ENCODE data around the gene RBMS3. TPM values are rescaled to one million over a fixed set of nuclear protein-coding genes. Genes with fewer than 3 reads are reported as not detected.
A peak's percentile ranks its signal among the peaks of the same experiment; 100 is the strongest.
"Not testable (repeated sequence)": the region's sequence is repeated elsewhere in the genome, so short reads cannot be mapped to it uniquely, and the experiment has no call there.

Gene RBMS3
- total RNA-seq, 1 donor from 2014 or later = 24.6 TPM

DNA sequence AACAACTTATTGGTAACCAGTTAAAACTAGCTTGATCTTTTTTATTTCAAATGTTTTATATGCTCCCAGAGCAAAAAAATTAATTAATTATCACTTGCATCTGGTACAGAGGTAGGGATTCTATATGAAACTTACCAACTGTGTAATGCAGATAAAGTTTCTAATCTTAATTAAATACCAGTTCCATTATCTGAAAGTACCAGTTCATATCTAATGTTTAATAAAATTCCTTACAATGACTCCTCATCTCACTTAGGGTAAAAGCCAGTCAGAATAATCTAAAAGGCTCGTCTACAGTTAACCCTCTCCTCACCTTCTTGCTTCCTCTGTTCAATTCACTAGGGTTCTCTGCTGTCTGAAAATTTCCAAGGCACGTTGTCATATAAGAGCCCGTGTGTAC is 384.8 kb downstream of the RBMS3 start:
- no peak for DNase-seq (ENCODE audit: low read depth in 2 of 2)

DNA sequence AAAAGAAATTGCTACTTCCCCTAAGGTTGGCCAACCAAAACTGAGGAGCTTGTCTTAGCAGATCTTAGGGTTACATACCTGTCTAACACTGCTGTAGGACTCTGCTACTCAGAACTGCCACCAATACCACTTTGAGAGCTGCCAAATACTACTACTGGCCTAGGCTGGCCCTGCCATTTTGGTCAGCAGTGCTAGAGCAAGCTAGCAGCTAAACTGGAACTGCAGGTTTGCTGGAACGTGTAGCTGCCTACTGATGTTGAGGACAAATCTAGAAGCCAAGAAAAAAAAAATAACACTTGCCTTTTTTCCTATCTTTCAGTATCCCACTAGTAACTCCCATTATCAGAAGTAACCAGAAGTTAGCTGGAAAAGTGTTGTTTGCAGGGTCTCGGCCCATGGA is 387.4 kb downstream of the RBMS3 start:
- DNase-seq (ENCODE audit: low read depth in 2 of 2) = no peak

DNA sequence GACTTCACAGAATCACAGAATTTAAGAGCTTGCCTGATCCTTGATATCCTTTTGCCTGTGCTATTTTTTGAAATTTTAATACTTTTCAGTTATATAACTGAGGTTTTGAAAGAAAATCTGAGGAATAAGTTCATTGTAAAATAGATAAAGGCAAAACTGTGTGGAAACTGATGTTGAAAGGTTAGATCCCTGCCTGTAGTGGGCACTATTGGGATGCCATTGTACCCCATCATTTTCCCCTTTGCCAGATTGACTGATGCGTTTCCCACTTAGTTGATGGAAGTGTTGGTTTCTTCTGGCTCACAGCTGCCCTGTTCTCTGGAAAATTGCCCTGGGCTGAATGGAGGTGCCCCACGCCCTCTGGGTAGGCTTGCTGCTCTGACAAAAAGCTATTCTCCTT is 387.9 kb downstream of the RBMS3 start:
- DNase-seq (ENCODE audit: low read depth in 2 of 2) = no peak

DNA sequence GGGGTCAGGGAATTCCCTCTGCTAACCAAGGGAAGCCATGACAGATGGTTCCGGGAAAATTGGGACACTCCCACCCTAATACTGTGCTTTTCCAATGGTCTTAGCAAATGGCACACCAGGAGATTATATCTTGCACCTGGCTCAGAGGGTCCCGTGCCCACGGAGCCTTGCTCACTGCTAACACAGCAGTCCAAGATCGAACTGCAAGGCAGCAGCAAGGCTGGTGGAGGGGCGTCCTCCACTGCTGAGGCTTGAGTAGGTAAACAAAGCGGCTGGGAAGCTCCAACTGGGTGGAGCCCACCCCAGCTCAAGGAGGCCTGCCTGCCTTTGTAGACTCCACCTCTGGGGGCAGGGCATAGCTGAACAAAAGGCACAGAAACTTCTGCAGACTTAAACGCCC is 389.6 kb downstream of the RBMS3 start:
- DNase-seq (ENCODE audit: low read depth in 2 of 2) = not testable (repeated sequence)

DNA sequence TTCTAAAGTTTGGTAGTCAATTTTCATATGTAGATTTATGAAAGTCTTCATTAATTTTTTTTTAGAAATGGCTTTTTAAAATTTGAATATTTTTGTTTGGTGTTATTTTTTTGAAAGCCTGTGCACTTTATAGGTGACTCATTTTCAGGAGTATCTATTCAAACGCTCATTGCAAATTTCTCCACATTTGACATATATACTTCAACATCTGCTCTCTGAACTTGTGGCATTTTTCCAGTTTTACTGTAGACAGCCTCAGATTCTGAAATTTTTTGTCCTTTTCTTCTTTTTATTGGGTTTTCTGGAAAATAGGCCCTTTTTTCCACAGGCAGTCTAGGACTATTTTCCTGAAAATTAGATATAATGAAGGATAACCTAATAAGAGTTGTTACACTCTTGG is 396.6 kb downstream of the RBMS3 start:
- DNase-seq (ENCODE audit: low read depth in 2 of 2) = no peak

DNA sequence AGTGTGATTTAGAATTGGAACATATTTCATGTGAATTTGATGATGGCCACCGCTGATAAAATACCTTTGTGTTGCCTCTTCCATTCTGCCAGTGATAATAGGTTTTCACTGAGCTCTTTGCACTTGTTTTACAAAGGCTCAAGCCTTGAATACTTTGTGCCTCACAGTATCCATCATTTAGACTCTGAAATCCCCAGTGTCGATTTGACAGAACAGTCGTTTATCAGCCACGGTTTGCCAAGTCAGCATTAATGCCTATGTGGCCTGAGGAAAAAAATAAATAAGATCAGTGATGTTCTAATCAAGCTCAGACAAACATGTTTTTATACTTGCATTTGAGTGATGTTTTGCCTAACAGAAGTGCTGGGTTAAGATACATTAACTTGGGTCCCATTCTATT is 399.1 kb downstream of the RBMS3 start:
- DNase-seq (ENCODE audit: low read depth in 2 of 2) = no peak

DNA sequence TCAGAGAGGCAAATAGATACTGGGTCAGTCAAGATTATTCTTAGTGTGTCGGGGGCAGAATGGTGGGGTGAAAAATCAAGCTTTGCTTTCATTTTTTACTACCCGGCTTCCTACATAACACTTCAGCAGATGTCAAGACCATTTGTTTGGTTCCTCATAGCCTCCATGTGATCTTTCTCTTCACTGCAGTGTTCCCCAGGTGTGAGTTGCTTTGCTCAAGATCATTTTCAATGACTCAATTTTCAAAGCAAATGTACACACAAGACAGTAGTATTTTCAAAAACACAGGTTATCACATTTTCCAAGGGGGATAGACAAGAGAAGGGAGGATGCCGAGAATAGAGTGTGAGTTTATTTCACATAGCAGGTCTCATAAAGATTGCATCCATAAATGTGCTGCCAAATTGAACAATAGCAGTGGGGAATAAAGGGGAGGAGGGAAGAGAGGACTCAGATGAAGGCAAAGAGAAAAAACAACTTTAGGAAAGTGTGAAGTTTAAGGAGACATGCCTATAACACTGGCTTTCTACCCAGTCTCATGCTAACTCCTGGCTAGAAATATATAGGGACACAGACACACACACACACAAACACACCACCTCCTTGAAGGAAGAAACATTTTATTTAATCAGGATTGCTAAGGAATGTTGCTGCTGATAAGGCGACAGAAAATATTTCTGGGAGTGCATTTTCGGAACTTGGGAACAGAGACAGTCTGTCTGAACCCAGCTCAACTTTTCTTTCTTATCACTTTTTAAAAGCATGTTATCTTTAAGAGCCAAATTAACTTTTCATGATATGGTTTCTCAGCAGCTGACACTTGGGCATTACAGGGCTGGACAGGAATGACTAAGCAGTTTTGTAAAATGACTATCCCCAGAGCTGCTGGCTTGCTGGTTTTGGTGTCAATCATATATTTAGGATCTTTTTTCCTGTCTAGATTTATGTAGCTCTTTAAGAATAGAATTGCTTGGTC is 402.4 kb downstream of the RBMS3 start:
- DNase-seq (ENCODE audit: low read depth in 2 of 2) = peak; percentile 21 to 82

DNA sequence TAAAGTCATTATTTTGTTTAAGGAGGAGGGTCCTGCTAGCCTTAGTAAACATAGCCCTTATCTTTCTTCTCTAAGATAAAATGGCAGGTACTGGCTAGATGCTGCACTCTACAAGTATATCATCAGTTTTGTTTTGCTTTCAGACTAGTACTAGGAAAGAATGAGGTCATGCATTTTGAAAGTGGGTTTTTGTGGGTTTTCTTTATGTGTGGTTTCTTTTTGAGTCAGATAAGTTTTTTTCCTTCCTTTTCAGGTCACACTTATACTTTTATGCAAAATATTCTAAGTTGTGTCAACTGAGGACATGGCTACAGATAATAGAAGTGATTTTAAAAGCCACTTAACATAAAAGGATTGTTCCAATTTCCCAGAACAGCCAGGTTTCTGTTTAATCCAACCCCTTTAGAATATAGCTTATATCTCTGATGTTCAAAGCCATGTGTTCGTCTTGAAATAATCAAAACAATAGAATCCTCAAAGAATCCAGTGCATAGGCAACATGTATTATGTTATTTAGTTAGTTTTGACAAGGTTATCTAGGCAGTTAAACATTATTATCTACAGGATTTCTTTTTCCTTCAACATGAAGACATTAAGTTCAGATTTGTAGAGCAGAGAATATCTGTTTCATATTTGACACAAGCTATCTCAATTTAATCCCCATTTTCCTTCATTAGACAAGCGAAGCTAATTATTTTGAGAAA is 406.2 kb downstream of the RBMS3 start:
- DNase-seq (ENCODE audit: low read depth in 2 of 2) = peak in 1 of 2 donors; percentile 46

DNA sequence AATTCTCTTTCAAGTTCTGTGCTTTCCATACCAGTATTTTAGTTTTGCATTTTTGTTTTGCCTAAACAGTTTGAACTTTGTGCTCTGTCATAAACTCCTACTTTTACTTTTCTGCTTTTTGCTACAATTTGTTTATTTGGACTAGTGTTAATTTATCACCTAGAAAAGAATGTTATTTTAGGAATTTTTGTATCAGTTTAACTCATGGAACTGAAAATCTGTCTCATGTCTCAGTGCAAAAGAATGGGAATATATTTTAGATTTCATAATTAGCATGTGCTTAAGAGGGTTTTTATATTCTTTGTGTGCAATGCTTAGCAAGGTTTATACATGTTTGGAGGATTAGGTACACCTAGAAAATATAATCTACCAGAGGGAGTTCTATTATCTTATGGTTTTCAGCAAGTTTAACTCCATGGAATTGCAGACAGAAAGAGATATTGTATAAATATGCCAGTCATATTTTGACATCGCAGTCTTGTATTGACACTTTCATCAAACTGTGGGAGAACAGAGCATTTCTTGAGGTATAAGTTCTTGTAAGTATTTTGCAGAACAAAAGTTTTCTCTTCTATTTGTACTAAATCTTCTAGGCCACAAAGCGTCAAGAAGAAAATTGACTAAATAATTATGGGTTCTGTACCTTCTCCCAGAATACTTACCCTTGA is 409.9 kb downstream of the RBMS3 start:
- DNase-seq (ENCODE audit: low read depth in 2 of 2) = no peak

DNA sequence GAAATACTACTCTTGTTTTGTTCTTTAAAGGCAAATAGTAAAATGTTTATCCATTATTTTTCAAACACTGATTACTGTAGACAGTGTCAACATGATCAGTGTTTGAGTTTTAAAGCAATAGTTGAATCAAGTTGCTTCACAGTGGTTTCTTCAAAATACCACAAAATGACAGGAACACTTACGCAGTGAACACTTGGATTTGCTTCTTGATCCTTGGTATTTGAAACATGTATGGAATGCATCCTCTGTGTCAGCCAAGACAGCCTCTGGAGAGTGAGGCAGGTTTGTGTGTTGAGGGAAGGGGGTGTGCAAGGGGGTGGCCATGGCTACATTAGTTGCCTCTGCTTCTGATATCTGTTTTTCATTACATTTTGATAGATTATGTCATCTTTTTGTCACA is 413.0 kb downstream of the RBMS3 start:
- DNase-seq (ENCODE audit: low read depth in 2 of 2) = peak in 1 of 2 donors; percentile 65

DNA sequence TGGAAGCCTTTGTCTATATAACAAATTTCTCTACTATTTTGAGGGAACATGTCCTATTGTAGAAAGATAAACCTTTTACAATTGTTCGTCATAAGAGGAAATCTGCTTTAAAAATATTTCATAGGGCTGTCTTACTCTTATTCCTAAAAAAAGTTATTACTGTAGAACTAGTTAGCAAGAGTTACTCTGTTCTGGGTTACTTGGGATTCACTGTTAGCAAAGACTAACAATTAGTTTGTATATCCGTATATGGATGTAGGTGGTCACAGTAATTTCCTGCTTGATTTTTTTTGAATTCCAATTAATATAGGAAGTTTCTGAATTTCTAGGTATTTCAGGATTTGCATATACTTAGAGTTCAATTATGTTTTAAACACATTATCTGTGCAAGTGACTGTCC is 413.5 kb downstream of the RBMS3 start:
- no peak for DNase-seq (ENCODE audit: low read depth in 2 of 2)

DNA sequence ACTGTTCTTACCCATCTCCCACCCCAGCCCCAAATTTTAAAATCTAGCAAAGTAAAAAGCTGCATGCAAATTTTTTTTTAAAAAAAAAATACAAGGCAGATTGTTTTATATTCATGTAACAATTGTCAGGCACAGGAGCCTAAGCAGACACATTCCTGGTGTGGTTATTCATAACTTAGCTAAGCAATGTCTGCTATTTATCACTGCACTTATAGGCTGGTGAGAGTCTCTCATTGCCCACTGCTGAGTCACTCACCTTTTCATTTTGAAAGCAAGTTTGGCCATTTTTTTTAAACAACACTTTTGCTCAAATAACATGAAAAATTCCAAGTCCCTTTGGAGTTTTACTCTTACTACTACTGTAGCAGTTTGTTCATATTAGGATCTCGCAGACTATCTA is 413.9 kb downstream of the RBMS3 start:
- DNase-seq (ENCODE audit: low read depth in 2 of 2) = peak; percentile 84 to 93

DNA sequence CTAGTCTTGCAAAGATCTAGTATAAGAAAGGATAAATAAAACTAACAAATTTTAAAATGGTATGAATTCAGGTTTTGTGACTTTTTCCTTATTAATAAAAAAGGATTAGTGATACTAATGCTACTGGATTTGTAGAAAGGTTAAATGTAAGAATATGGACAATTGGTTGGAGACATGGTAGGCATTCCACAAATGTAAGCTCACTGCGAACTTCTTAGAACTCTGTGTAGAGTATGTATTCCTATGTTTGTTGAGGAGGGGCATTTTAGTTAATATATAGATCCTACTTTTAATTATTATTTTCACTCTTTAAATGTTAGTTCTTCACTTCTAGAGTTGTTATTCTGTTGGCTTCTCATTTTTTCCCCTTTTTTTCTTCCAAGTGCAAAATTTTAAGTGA is 414.3 kb downstream of the RBMS3 start:
- DNase-seq (ENCODE audit: low read depth in 2 of 2) = peak in 1 of 2 donors; percentile 8

DNA sequence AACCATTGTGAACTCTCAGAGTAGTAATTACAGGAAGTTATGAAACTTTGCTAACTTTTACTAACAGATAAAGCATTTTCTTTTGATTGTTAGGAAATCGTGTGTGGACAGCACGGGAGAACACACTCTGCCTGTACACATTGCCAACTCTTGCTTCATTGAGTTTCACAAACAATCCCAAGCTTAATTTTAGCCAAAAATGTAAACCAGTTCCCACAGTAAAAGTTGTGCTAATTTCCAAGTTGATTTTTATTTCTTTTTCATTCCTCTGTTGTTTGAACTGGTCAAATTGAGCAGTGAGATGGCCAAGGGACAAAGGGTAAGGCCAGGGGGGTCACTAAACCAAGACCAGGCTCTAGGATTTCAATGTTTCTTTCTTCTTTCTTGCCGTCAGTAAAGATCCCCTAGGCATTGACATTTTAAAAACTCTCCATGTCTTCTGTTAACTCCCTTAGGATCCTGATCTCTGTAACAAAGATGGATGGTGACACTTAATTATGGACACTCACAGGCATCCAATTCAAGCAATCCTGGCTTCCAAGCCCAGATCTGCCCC is 414.9 kb downstream of the RBMS3 start:
- peak; percentile 72 to 85 for DNase-seq (ENCODE audit: low read depth in 2 of 2)

DNA sequence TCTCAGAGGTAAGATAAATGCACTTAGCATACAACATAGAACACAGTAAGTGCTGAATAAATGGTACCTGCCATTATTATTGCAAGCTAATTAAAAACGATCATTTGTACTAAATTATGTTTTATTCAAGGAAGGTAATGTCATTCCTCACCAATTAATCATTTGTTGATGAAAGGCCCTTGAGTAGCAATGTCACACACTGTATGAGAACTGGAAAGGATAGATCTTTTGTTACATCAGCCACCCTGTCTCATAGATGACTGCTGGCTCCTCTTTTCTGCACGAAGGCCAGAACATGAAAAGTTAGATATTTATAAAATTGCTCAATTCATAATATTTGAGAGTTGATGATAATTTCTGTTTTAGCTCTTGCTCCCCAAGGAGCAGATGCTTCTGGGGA is 415.4 kb downstream of the RBMS3 start:
- no peak for DNase-seq (ENCODE audit: low read depth in 2 of 2)

DNA sequence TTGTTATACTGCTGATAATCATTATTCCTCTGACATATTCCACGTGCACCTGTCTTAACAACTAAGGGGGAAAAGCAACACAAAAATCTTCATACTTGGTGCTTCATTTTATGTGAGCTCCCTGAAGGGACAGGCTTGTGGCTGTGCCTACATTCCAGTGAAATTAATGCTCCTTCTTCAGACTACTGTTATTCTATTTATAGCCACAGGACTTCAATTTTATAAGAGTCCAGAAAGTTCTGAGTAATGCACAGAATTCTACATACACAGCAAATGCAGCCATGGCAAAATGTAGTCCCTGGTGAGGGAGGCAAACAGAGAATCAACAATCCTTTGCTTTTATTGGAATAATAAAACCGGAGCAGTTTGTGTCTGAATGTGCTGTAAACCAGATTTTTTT is 417.1 kb downstream of the RBMS3 start:
- DNase-seq (ENCODE audit: low read depth in 2 of 2) = no peak

DNA sequence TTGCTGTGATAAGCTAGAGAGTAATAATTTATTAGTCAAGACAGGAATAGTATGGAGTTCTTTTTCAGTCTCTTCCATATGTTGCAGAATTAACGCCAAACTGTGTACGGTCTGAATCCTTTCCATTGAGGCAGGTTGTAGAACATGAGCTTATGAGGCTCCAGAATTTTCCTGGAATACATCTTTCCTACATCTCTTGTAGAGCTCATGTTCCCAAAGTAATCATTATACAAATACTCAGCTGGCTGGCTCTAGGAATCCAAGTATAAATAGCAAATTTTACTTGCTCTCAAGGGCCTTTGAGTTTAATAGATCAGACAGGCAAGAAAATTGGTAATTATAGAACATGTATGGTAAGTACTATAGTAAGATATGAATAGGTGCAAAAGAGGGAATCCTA is 419.4 kb downstream of the RBMS3 start:
- no peak for DNase-seq (ENCODE audit: low read depth in 2 of 2)

DNA sequence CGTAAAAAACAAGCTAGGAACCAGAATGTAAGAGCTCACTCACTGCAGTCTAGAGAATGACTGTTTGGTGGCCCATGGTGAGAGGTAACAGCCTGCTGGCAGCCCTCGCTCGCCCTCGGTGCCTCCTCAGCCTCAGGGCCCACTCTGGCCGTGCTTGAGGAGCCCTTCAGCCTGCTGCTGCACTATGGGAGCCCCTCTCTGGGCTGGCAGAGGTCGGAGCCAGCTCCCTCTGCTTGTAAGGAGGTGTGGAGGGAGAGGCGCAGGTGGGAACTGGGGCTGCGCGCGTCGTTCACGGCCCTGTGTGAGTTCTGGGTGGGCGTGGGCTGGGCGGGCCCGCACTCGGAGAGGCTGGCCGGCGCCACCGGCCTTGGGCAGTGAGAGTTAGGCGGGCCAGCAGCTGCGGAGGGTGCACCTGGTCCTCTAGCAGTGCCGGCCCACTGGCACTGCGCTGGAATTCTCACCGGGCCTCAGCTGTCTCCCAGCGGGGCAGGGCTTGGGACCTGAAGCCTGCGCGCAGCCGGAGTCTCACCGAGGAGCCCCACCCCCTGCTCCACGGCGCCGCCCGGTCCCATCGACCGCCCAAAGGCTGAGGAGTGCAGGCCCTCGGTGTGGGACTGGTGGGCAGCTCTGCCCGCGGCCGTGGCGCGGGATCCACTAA is 420.6 kb downstream of the RBMS3 start:
- DNase-seq (ENCODE audit: low read depth in 2 of 2) = no peak

DNA sequence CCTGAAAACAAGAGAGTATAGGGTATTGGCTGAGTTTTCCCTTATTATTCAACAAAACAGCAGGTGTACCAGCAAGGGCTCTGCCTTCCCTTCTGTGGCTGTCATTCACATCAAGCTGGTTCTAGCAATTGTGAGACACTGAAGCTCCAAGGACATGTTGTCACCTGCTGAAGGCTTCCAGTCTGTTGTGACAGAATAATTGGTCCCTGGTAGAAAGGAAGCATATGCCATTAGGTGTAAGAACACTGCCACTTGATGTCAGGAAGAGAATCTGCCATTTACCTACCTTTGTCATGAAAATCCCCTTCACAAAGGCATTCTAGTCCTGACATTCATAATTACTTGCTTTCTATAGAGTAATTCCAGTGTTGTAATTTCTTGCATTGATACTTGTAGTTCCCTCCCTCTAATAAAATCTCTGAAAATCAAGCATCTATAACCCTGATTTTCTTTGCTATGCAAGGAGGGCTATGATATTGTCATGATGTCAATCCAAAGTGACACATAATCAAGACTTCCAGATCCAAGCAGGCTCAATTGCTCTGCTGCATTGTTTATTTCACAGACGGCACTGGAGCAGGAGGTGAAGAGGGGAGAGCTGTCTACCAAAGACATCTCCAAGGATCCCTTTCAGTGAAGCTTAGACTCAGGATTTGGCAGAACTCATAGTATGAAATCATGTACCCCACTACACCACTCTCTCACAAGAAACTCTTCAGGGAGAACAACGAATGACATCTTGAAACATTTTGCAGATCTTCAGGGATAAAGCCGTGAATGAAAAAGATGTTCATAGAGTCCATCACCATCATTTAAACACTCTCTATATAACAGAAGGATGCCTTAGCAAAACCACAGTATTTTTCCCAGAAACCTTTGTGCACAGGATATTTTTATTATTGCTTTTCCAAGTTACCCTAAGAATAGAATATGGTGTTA is 425.3 kb downstream of the RBMS3 start:
- DNase-seq (ENCODE audit: low read depth in 2 of 2) = no peak

DNA sequence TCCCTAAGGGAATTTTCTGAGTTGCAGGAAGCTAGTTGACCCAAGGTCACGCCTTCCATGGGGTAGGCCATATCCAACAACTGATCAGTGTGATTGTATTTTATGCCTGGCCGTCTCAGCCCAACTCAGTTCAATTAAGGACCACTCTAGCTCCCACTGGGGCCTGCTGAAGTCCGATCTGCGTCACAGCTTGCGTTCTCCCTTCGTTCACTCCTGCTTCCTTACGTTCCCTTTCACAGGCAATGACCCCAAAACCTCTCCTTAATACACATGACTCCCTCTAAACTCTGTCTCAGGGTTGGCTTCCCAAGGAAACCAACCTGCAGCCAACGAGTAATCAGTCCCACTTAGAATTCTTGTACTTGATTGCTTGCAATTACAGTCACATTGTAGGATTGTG is 428.0 kb downstream of the RBMS3 start:
- DNase-seq (ENCODE audit: low read depth in 2 of 2) = no peak
